A549 (cell line): Measurements from ENCODE around the gene CGB2.

Experiments used
- BHLHE40 ChIP-seq: IDR thresholded peaks from 2 replicates; pipeline ENCODE4 v1.6.1; 2012; ENCODE audit warnings: low read depth, low read length, inconsistent platforms
- CTCF ChIP-seq: fragments of >200 bp; sonication (Bioruptor Twin); formaldehyde crosslinking; IDR thresholded peaks from 3 replicates; pipeline ENCODE4 v1.5.1; 2016
- HDAC2 ChIP-seq: fragments of 200-600 bp; sonication (generic); IDR thresholded peaks from 2 replicates; pipeline ENCODE4 v1.6.1; 2016
- HOXA7 ChIP-seq: fragments of 250-450 bp; sonication (Bioruptor Pico); IDR thresholded peaks from 2 replicates; pipeline ENCODE4 v1.5.0; 2020; ENCODE audit warnings: mild to moderate bottlenecking, moderate library complexity
- POLR2A ChIP-seq: IDR thresholded peaks from 2 replicates; pipeline ENCODE4 v1.6.1; 2012; ENCODE audit warnings: mild to moderate bottlenecking, low read length
- POLR2AphosphoS2 ChIP-seq: conservative IDR thresholded peaks from 2 replicates; pipeline ENCODE4 v1.6.1; 2012; ENCODE audit warnings: low read length, improper control_type of control experiment, inconsistent platforms
- RARB ChIP-seq: fragments of 250-450 bp; sonication (Bioruptor Pico); IDR thresholded peaks from 2 replicates; pipeline ENCODE4 v1.8.0; 2021; ENCODE audit warnings: mild to moderate bottlenecking, moderate library complexity

DNA sequence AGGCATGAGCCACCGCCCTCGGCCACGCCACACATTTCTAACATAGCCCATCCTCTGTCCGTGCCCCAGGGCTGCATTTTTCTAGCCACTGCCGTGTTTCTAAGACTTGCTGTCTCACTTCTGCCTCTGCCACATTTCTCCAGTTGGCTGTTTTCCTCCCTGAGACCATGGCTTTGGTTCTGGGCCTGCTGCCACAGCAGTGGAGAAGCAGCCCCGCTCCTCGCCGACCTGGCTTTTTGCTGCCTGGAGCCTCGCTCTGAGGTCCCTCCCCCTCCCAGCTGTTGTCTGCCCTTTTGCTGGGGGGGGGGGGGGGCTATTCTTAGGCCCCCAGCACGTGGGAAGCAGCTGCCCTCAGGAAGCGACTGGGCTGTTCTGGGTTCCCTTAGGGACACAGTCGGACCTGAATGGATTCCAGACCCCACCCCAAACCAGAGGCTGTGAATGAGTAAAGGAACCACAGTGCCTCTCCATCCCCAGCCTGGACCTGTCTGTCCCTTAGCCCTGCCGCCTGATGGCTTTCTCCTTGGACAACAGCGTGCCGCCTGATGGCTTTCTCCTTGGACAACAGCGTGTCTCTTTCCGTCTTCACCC lies 41.9 kb upstream of the CGB2 start:
- TF ChIP-seq HDAC2 (no peak), CTCF (no peak), HOXA7 (CRISPR knock-in tag) (no peak), POLR2A (no peak), POLR2AphosphoS2 (no peak), RARB (CRISPR knock-in tag) (no peak), BHLHE40 (no peak)
